ENCODE data around the gene NEUROD2.
A peak's percentile ranks its signal among the peaks of the same experiment; 100 is the strongest.

Gene NEUROD2

GRCh38 chr17:39564211-39564848, 43.4 kb downstream of the NEUROD2 start:
- H3K27me3 ChIP-seq = no peaks in the 10 kb centered on the region
- no peak for TF ChIP-seq CTCF (IDR thresholded peaks at IDR 0.05; ENCODE audit: low read depth, low read length)
- H3K36me3 ChIP-seq = no peaks in the 10 kb centered on the region

GRCh38 chr17:39563476-39563875, 44.2 kb downstream of the NEUROD2 start:
- DNase-seq = peak; percentile 42

More at GRCh38 chr17:39564211-39564848, 43.4 kb downstream of the NEUROD2 start:
- Histone ChIP-seq H3K9me3 (no peaks in the 10 kb centered on the region), H3K4me3 (ENCODE audit: low read depth, low read length) (no peak overlapping the region), H3K4me1 (peaks cover 9% of the 10 kb centered on the region)
- peak; percentile 21 for DNase-seq

GRCh38 chr17:39562976-39563375, 44.7 kb downstream of the NEUROD2 start:
- no peaks in the 10 kb centered on the region for H3K27me3 ChIP-seq
- H3K9me3 ChIP-seq = no peaks in the 10 kb centered on the region
- no peak overlapping the region; the same call in 1 of the 2 replicates for H3K4me3 ChIP-seq (ENCODE audit: low read depth, low read length)
- TF ChIP-seq CTCF (IDR thresholded peaks at IDR 0.05; ENCODE audit: low read depth, low read length) = no peak
- DNase-seq = no peak
- H3K4me1 ChIP-seq = peaks cover 9% of the 10 kb centered on the region
- no peaks in the 10 kb centered on the region for H3K36me3 ChIP-seq

More at GRCh38 chr17:39563476-39563875, 44.2 kb downstream of the NEUROD2 start:
- H3K9me3 ChIP-seq = no peaks in the 10 kb centered on the region
- no peaks in the 10 kb centered on the region for H3K27me3 ChIP-seq
- peak overlapping the region; percentile 56 for H3K4me3 ChIP-seq (ENCODE audit: low read depth, low read length)
- TF ChIP-seq CTCF (IDR thresholded peaks at IDR 0.05; ENCODE audit: low read depth, low read length) = no peak
- peaks cover 9% of the 10 kb centered on the region for H3K4me1 ChIP-seq
- H3K36me3 ChIP-seq = no peaks in the 10 kb centered on the region

GRCh38 chr17:39562395-39562794, 45.3 kb downstream of the NEUROD2 start:
- DNase-seq = no peak
- Histone ChIP-seq H3K9me3 (no peaks in the 10 kb centered on the region), H3K4me1 (peaks cover 9% of the 10 kb centered on the region), H3K27me3 (no peaks in the 10 kb centered on the region), H3K36me3 (no peaks in the 10 kb centered on the region), H3K4me3 (ENCODE audit: low read depth, low read length) (no peak overlapping the region)
- no peak for TF ChIP-seq CTCF (IDR thresholded peaks at IDR 0.05; ENCODE audit: low read depth, low read length)

- no peak overlapping the region for H3K4me3 ChIP-seq (ENCODE audit: low read depth, low read length)
- H3K27me3 ChIP-seq = no peaks in the 10 kb centered on the region
- no peak for TF ChIP-seq CTCF (IDR thresholded peaks at IDR 0.05; ENCODE audit: low read depth, low read length)
- H3K9me3 ChIP-seq = no peaks in the 10 kb centered on the region
- H3K36me3 ChIP-seq = no peaks in the 10 kb centered on the region
- no peaks in the 10 kb centered on the region for H3K4me1 ChIP-seq
- no peak for DNase-seq
Observed at GRCh38 chr17:39556423-39556822, 51.3 kb downstream of the NEUROD2 start.

- DNase-seq = no peak
- no peak for TF ChIP-seq CTCF (IDR thresholded peaks at IDR 0.05; ENCODE audit: low read depth, low read length)
- no peaks in the 10 kb centered on the region for H3K27me3 ChIP-seq
- H3K36me3 ChIP-seq = no peaks in the 10 kb centered on the region
- no peaks in the 10 kb centered on the region for H3K4me1 ChIP-seq
- H3K4me3 ChIP-seq (ENCODE audit: low read depth, low read length) = no peak overlapping the region
- H3K9me3 ChIP-seq = no peaks in the 10 kb centered on the region
Observed at GRCh38 chr17:39555368-39555767, 52.4 kb downstream of the NEUROD2 start.
